IMR-90 (cell line): ENCODE measurements around the gene TCF4. TPM values are rescaled to one million over a fixed set of nuclear protein-coding genes. Genes with fewer than 3 reads are reported as not detected.
A peak's percentile ranks its signal among the peaks of the same experiment; 100 is the strongest.

ENCODE experiments used
- ATAC-seq: fragments of 200-7000 bp; cut with Tn5 transposase; 2 replicates; pipeline ENCODE4 v1.9.1; 2020; ENCODE audit warnings: low read depth, mild to moderate bottlenecking, moderate library complexity
- BruUV-seq: library from RNA; stranded (reverse); fragments of 400-500 nt; replicated peaks from 2 replicates; lab custom pipeline; 2021; lab: Mats Ljungman, UMichigan
- CTCF ChIA-PET: fragments of 300-600 bp; formaldehyde crosslinking; extraction: SDS; loops from one replicate; lab custom pipeline; 2021; ENCODE audit warnings: antibody characterized with exemption; lab: Yijun Ruan, JAX
- POLR2A ChIA-PET: fragments of 300-600 bp; sonication (Branson Sonifier 250); formaldehyde crosslinking; loops from one replicate; lab custom pipeline; 2022; ENCODE audit warnings: antibody characterized with exemption; ENCODE audit not compliant: unreplicated experiment; lab: Charles Lee
- DNase-seq: peaks from one replicate; pipeline ENCODE4 v3.0.0; 2013
- H2AFZ ChIP-seq: replicated peaks from 2 replicates; pipeline ENCODE3; 2013; ENCODE audit warnings: low read length, mild to moderate bottlenecking; ENCODE audit not compliant: poor library complexity
- H2AK5ac ChIP-seq: 2 replicates; pipeline ENCODE4 v1.6.1; 2013; ENCODE audit warnings: low read depth, low read length, inconsistent platforms
- H2AK9ac ChIP-seq: replicated peaks from 2 replicates; pipeline ENCODE3; 2013; ENCODE audit warnings: mild to moderate bottlenecking, low read depth, low read length, moderate library complexity; ENCODE audit not compliant: poor library complexity
- H2BK120ac ChIP-seq: 2 replicates; pipeline ENCODE4 v1.6.1; 2013; ENCODE audit warnings: low read depth, low read length, inconsistent platforms
- H2BK15ac ChIP-seq: 3 replicates; pipeline ENCODE4 v1.6.1; 2013; ENCODE audit warnings: low read depth, low read length, inconsistent platforms
- H2BK20ac ChIP-seq: 2 replicates; pipeline ENCODE4 v1.6.1; 2013; ENCODE audit warnings: low read depth, mild to moderate bottlenecking, inconsistent platforms, low read length, moderate library complexity
- H2BK5ac ChIP-seq: 2 replicates; pipeline ENCODE4 v1.6.1; 2013; ENCODE audit warnings: mild to moderate bottlenecking, low read depth, low read length, inconsistent platforms; ENCODE audit not compliant: poor library complexity, severe bottlenecking
- H3K14ac ChIP-seq: replicated peaks from 2 replicates; pipeline ENCODE4 v1.6.1; 2013; ENCODE audit warnings: low read depth, low read length, inconsistent platforms
- H3K18ac ChIP-seq: 2 replicates; pipeline ENCODE4 v1.6.1; 2013; ENCODE audit warnings: low read depth, low read length, control low read depth
- H3K23ac ChIP-seq: 2 replicates; pipeline ENCODE4 v1.6.1; 2013; ENCODE audit warnings: low read depth, low read length, inconsistent platforms
- H3K27ac ChIP-seq: 2 replicates; pipeline ENCODE4 v1.5.1; 2013; ENCODE audit warnings: mild to moderate bottlenecking, control low read depth, low read length; ENCODE audit not compliant: insufficient read depth
- H3K27me3 ChIP-seq: 2 replicates; pipeline ENCODE4 v1.6.1; 2013; ENCODE audit warnings: low read length; ENCODE audit not compliant: control insufficient read depth, insufficient read depth
- H3K36me3 ChIP-seq: 2 replicates; pipeline ENCODE4 v1.6.1; 2013; ENCODE audit warnings: low read length, mixed read lengths; ENCODE audit not compliant: control insufficient read depth, insufficient read depth
- H3K4ac ChIP-seq: 2 replicates; pipeline ENCODE4 v1.6.1; 2013; ENCODE audit warnings: low read depth, low read length, inconsistent platforms
- H3K4me1 ChIP-seq: 2 replicates; pipeline ENCODE4 v1.6.1; 2013; ENCODE audit warnings: low read length, mixed read lengths; ENCODE audit not compliant: control insufficient read depth, insufficient read depth
- H3K4me2 ChIP-seq: 2 replicates; pipeline ENCODE4 v1.6.1; 2013; ENCODE audit warnings: low read depth, mild to moderate bottlenecking, control low read depth, low read length, moderate library complexity
- H3K4me3 ChIP-seq: 2 replicates; pipeline ENCODE4 v1.5.1; 2013; ENCODE audit warnings: low read depth, mild to moderate bottlenecking, control low read depth, low read length, moderate library complexity; ENCODE audit not compliant: insufficient read depth
- H3K56ac ChIP-seq: 2 replicates; pipeline ENCODE4 v1.6.1; 2013; ENCODE audit warnings: low read length, inconsistent platforms; ENCODE audit not compliant: insufficient read depth; ENCODE audit errors: extremely low read depth
- H3K79me1 ChIP-seq, 2 experiments: 2 replicates each; pipeline ENCODE4 v1.6.1; 2013; ENCODE audit warnings: low read length in 2 of 2, inconsistent platforms in 1 of 2, low read depth in 1 of 2
- H3K9ac ChIP-seq: 2 replicates; pipeline ENCODE4 v1.6.1; 2013; ENCODE audit warnings: low read depth, low read length, control low read depth
- H3K9me1 ChIP-seq: 2 replicates; pipeline ENCODE4 v1.6.1; 2013; ENCODE audit warnings: low read length, inconsistent platforms; ENCODE audit not compliant: insufficient read depth
- H3K9me3 ChIP-seq: 2 replicates; pipeline ENCODE4 v1.6.1; 2013; ENCODE audit warnings: low read length; ENCODE audit not compliant: control insufficient read depth, insufficient read depth
- H4K20me1 ChIP-seq: 2 replicates; pipeline ENCODE4 v1.6.1; 2013; ENCODE audit warnings: low read length, inconsistent platforms; ENCODE audit not compliant: insufficient read depth
- H4K5ac ChIP-seq: 2 replicates; pipeline ENCODE4 v1.6.1; 2013; ENCODE audit warnings: mild to moderate bottlenecking, low read depth, low read length, control low read depth
- H4K8ac ChIP-seq, 2 experiments: 2 replicates each; pipeline ENCODE4 v1.6.1; 2013; ENCODE audit warnings: low read depth in 2 of 2, low read length in 2 of 2, control low read depth in 1 of 2, inconsistent platforms in 1 of 2
- H4K91ac ChIP-seq: 2 replicates; pipeline ENCODE4 v1.6.1; 2013; ENCODE audit warnings: low read depth, low read length, inconsistent platforms; ENCODE audit not compliant: insufficient read depth
- BHLHE40 ChIP-seq: fragments of 150-350 bp; IDR thresholded peaks from 2 replicates; pipeline ENCODE4 v1.6.1; 2016; ENCODE audit warnings: mild to moderate bottlenecking, low read depth, low read length
- CEBPB ChIP-seq: IDR thresholded peaks from 2 replicates; pipeline ENCODE4 v1.6.1; 2012; ENCODE audit warnings: low read depth, low read length, improper control_type of control experiment
- CHD1 ChIP-seq: IDR thresholded peaks from 2 replicates; pipeline ENCODE4 v1.6.1; 2012; ENCODE audit warnings: low read depth, low read length, improper control_type of control experiment
- CTCF ChIP-seq: conservative IDR thresholded peaks from 2 replicates; pipeline ENCODE4 v1.5.1; 2012; ENCODE audit warnings: mild to moderate bottlenecking, low read depth, low read length, improper control_type of control experiment
- FOS ChIP-seq: fragments of 150-350 bp; IDR thresholded peaks from 2 replicates; pipeline ENCODE4 v1.6.1; 2016; ENCODE audit warnings: low read depth, low read length
- MAFK ChIP-seq: IDR thresholded peaks from 2 replicates; pipeline ENCODE4 v1.6.1; 2012; ENCODE audit warnings: low read depth, low read length, improper control_type of control experiment
- MAZ ChIP-seq: IDR thresholded peaks from 2 replicates; pipeline ENCODE4 v1.6.1; 2012; ENCODE audit warnings: low read depth, mild to moderate bottlenecking, low read length, improper control_type of control experiment, moderate library complexity, borderline replicate concordance
- NFE2L2 ChIP-seq: fragments of 150-350 bp; IDR thresholded peaks from 2 replicates; pipeline ENCODE4 v1.6.1; 2016; ENCODE audit warnings: low read depth, mild to moderate bottlenecking, low read length
- RAD21 ChIP-seq: IDR thresholded peaks from 2 replicates; pipeline ENCODE4 v1.6.1; 2012; ENCODE audit warnings: low read length, improper control_type of control experiment
- RCOR1 ChIP-seq: IDR thresholded peaks from 2 replicates; pipeline ENCODE4 v1.6.1; 2012; ENCODE audit warnings: mild to moderate bottlenecking, low read length, improper control_type of control experiment; ENCODE audit not compliant: insufficient replicate concordance
- RFX5 ChIP-seq: IDR thresholded peaks from 2 replicates; pipeline ENCODE4 v1.8.0; 2012; ENCODE audit warnings: low read depth, mild to moderate bottlenecking, low read length, moderate library complexity
- SMC3 ChIP-seq: fragments of 150-350 bp; IDR thresholded peaks from 2 replicates; pipeline ENCODE4 v1.6.1; 2016; ENCODE audit warnings: low read depth, mild to moderate bottlenecking, antibody characterized with exemption, low read length, moderate library complexity
- USF2 ChIP-seq: fragments of 150-350 bp; IDR thresholded peaks from 2 replicates; pipeline ENCODE4 v1.6.1; 2017; ENCODE audit warnings: mild to moderate bottlenecking, antibody characterized with exemption, low read length, low read depth
- WGBS, 2 experiments: methylation state at CpG; one replicate each; pipeline versions ENCODE4 v1.1.5 to v1.1.7; 2013; ENCODE audit warnings: missing lambda C conversion rate in 2 of 2; ENCODE audit not compliant: insufficient read length in 1 of 2; ENCODE audit errors: extremely low coverage in 2 of 2; 5-methylcytosine and 5-hydroxymethylcytosine counted together
- dilution Hi-C: fragments of 300-500 bp; cut with HindIII; formaldehyde crosslinking; loops from one replicate; pipeline ENCODE4 v1.14.3; 2018; ENCODE audit warnings: low sequenced_read_pairs; ENCODE audit not compliant: unreplicated experiment
- in situ Hi-C: fragments of 300-500 bp; cut with MboI; formaldehyde crosslinking; loops from 3 replicates; pipeline ENCODE4 v1.14.3; 2019; ENCODE audit warnings: low sequenced_read_pairs, inconsistent platforms, mixed read lengths
- intact Hi-C: fragments of 100-400 bp; cut with micrococcal nuclease; formaldehyde crosslinking; loops from 2 replicates; pipeline ENCODE4 v1.10.0; 2022
- polyA plus RNA-seq, 3 experiments: library from polyadenylated mRNA; depleted of rRNA; stranded (reverse); fragments of >200 nt; gene quantifications; 2 replicates each; pipeline ENCODE4 v1.2.3, GENCODE V29; 2012; ENCODE audit warnings: low replicate concordance in 1 of 3
- total RNA-seq: library from RNA; depleted of rRNA; stranded (reverse); fragments of >200 nt; gene quantifications from 2 replicates; pipeline ENCODE4 v1.2.3, GENCODE V29; 2012
- TF ChIP-seq, protein P1 (sequence below): fragments of 150-350 bp; IDR thresholded peaks from 2 replicates; pipeline ENCODE4 v1.6.1; 2016; ENCODE audit warnings: low read depth, mild to moderate bottlenecking, low read length, moderate library complexity, borderline replicate concordance

TCF4 gene
- total and polyA plus RNA-seq, 2 of the 4 experiments (the other 2 are of a cell fraction) = 30.0 to 87.1 TPM

DNA sequence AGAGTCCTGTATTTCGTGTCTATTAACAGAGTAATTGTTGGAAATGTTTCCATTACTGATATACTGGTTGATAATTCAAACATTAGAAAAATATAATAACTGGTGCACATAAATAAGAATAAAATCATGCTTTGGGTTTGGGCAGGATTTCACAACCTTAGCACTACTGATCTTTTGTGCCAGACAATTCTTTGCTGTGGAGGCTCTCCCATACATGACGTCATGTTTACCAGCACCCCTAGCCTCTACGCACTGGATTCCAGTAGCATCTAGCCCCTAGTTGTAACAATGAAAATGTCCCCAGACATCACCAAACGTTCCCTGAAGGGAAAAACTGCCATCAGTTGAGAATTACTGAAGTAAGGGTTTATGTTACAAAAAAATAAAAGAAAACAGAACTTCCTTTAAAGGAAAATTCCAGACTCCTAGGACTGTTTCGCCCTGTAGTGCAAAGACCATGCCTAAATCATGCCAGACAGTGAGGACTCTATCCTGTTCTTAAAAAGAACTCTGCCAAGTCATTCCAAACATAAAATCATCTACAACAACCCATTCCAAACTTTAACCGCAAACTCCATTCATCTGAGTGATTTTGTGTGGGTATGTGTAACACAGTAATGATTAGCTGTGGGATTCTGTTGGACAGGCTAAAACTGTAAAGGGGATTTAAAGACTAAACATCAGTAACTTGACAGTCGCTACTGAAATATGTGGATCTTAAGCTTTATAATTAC lies 315.3 kb downstream of the TCF4 start:
- H2BK5ac ChIP-seq = peak overlapping the region; percentile 72
- peak overlapping the region; percentile 71; the same call in 1 of the 2 replicates for H4K91ac ChIP-seq
- in situ Hi-C loops = no loop called here
- H3K18ac ChIP-seq = peak overlapping the region; percentile 83
- H3K4me3 ChIP-seq = no peak overlapping the region
- peak overlapping the region; percentile 60 for H4K5ac ChIP-seq
- ChIA-PET POLR2A (no interaction called here), CTCF (no interaction called here)
- BruUV-seq = no TSS peak
- no peak overlapping the region for H2BK15ac ChIP-seq
- H3K27me3 ChIP-seq = no peaks in the 10 kb centered on the region
- ATAC-seq = peak; percentile 74
- peaks cover 8% of the 10 kb centered on the region for H3K9me1 ChIP-seq
- peaks cover 14% of the 10 kb centered on the region for H3K36me3 ChIP-seq
- H2AK9ac ChIP-seq = no peak overlapping the region
- peak overlapping the region; percentile 70 for H3K4me2 ChIP-seq
- peak overlapping the region; percentile 35; the same call in 1 of the 2 replicates for H3K56ac ChIP-seq
- intact Hi-C loops = no loop called here
- no peak overlapping the region for H3K9ac ChIP-seq
- H4K20me1 ChIP-seq = no peaks in the 10 kb centered on the region
- H4K8ac ChIP-seq = peak overlapping the region in 1 of 2 experiments; percentile 74; a peak in 2 of 4 replicates
- H2AK5ac ChIP-seq = peak overlapping the region; percentile 26; the same call in 1 of the 2 replicates
- H3K4ac ChIP-seq = peak overlapping the region; percentile 81
- H3K79me1 ChIP-seq = peaks cover 20 to 45% of the 10 kb centered on the region in 2 experiments
- no peak overlapping the region for H2AFZ ChIP-seq
- H2BK20ac ChIP-seq = peak overlapping the region; percentile 63; the same call in 1 of the 2 replicates
- no peaks in the 10 kb centered on the region for H3K9me3 ChIP-seq
- peak overlapping the region; percentile 75 for H3K14ac ChIP-seq
- H2BK120ac ChIP-seq = peak overlapping the region; percentile 82
- H3K4me1 ChIP-seq = peaks cover 2% of the 10 kb centered on the region
- dilution Hi-C loops = no loop called here
- H3K27ac ChIP-seq = peak overlapping the region; percentile 54; the same call in 1 of the 2 replicates
- peak overlapping the region; percentile 73; the same call in 1 of the 2 replicates for H3K23ac ChIP-seq
- DNase-seq = peak; percentile 84
- no CpG with 5 or more reads among the region's 7 CpGs for WGBS, 2 experiments
- TF ChIP-seq NFE2L2 = peak; percentile 45; the same call in 1 of the 2 replicates
- no peak for TF ChIP-seq FOS
- TF ChIP-seq USF2 = no peak
- TF ChIP-seq, protein P1, sequence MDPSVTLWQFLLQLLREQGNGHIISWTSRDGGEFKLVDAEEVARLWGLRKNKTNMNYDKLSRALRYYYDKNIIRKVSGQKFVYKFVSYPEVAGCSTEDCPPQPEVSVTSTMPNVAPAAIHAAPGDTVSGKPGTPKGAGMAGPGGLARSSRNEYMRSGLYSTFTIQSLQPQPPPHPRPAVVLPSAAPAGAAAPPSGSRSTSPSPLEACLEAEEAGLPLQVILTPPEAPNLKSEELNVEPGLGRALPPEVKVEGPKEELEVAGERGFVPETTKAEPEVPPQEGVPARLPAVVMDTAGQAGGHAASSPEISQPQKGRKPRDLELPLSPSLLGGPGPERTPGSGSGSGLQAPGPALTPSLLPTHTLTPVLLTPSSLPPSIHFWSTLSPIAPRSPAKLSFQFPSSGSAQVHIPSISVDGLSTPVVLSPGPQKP = no peak
- TF ChIP-seq MAZ = no peak
- TF ChIP-seq RCOR1 = no peak
- TF ChIP-seq CHD1 = no peak
- TF ChIP-seq RAD21 = no peak
- 0 out of 2 replicates have a peak, but pooled peaks have one; percentile 24 for TF ChIP-seq MAFK
- peak; percentile 77 for TF ChIP-seq CEBPB
- no peak for TF ChIP-seq SMC3
- no peak for TF ChIP-seq BHLHE40
- no peak for TF ChIP-seq RFX5
- TF ChIP-seq CTCF = no peak
